A549 treated with CORT108297 at 1 μM for 4 hours (cell line): ENCODE measurements around the gene PCNX4. TPM values are rescaled to one million over a fixed set of nuclear protein-coding genes. Genes with fewer than 3 reads are reported as not detected.

Source experiments
- total RNA-seq: library from RNA; stranded (reverse); fragments of 200-300 nt; extraction: Qiagen RNA extraction; gene quantifications from 5 replicates; pipeline ENCODE4 v1.2.3, GENCODE V29; 2022

Gene PCNX4
- 27.3 to 44.0 TPM (median 28.6 TPM) in 5 replicates for total RNA-seq

GRCh38 chr14:60091550-60092525 lies at the start of gene PCNX4:
PCNX4 (plus strand) TSS chr14:60091923; CDS start chr14:60107639, 15,716 bp downstream.

GRCh38 chr14:60164712-60165546 lies 73.2 kb downstream of the PCNX4 start, which contains the start of gene DHRS7:
DHRS7 (minus strand) TSS chr14:60165398; CDS start chr14:60165309, 89 bp downstream.

Other genes with a start within 250 kb of the PCNX4 start
- 0.02 to 0.06 TPM in 2 of 5 replicates, not detected in the others for gene RTN1, start 221.1 kb upstream of the PCNX4 start, total RNA-seq
- gene LRRC9, start 171.8 kb upstream of the PCNX4 start, total RNA-seq: not detected in 5 replicates
- gene DHRS7, start 73.5 kb downstream of the PCNX4 start, total RNA-seq: 77.7 to 89.9 TPM (median 80.5 TPM) in 5 replicates
- 33.9 to 44.6 TPM (median 36.9 TPM) in 5 replicates for gene PPM1A, start 157.3 kb downstream of the PCNX4 start, total RNA-seq